ENCODE results near the gene TXLNB. TPM values are rescaled to one million over a fixed set of nuclear protein-coding genes. Genes with fewer than 3 reads are reported as not detected.

TXLNB gene
- polyA plus RNA-seq, 1 of the 3 experiments (the other 2 are of a cell fraction) = 0.12 TPM

DNA sequence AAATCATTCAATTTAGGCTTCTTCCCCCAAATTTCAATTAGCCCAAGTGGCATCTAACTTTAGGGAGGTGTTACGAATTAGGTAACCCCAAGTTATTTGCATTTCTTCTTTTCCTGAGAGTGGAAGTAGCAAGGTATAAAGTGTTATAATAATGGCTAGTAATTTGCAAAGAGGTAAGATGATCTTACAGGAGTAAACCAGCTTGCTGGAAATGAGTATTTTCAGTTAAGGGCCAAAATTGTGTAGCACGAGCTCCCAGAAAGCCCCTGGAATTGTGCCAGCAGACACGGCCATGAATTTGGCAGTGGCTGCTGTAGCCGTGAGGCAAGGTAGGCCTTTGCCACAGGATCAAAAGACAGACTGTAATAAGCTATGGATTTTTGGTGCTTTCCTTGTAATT lies 44.7 kb upstream of the TXLNB start:
- H3K4me1 ChIP-seq (ENCODE audit: control insufficient read depth in 1 of 2, insufficient read depth in 2 of 2, low read depth in 1 of 2, low read length in 1 of 2) = peaks cover 0 to 7% of the 10 kb centered on the region in 2 experiments; a peak in 1 of 4 replicates
- H3K27ac ChIP-seq (ENCODE audit: low read depth in 2 of 2, low read length in 1 of 2) = no peak overlapping the region
- TF ChIP-seq TCF12 (IDR thresholded peaks at IDR 0.05) (no peak), YY1 (IDR thresholded peaks at IDR 0.05; ENCODE audit: low read depth) (no peak), SIN3A (IDR thresholded peaks at IDR 0.05; ENCODE audit: borderline replicate concordance, low read depth, low read length) (no peak), GABPA (IDR thresholded peaks at IDR 0.05; ENCODE audit: low read depth) (no peak)
- TF ChIP-seq, protein P1, sequence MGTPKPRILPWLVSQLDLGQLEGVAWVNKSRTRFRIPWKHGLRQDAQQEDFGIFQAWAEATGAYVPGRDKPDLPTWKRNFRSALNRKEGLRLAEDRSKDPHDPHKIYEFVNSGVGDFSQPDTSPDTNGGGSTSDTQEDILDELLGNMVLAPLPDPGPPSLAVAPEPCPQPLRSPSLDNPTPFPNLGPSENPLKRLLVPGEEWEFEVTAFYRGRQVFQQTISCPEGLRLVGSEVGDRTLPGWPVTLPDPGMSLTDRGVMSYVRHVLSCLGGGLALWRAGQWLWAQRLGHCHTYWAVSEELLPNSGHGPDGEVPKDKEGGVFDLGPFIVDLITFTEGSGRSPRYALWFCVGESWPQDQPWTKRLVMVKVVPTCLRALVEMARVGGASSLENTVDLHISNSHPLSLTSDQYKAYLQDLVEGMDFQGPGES (IDR thresholded peaks at IDR 0.05; ENCODE audit: low read depth, low read length) = no peak
- TF ChIP-seq, protein P2, sequence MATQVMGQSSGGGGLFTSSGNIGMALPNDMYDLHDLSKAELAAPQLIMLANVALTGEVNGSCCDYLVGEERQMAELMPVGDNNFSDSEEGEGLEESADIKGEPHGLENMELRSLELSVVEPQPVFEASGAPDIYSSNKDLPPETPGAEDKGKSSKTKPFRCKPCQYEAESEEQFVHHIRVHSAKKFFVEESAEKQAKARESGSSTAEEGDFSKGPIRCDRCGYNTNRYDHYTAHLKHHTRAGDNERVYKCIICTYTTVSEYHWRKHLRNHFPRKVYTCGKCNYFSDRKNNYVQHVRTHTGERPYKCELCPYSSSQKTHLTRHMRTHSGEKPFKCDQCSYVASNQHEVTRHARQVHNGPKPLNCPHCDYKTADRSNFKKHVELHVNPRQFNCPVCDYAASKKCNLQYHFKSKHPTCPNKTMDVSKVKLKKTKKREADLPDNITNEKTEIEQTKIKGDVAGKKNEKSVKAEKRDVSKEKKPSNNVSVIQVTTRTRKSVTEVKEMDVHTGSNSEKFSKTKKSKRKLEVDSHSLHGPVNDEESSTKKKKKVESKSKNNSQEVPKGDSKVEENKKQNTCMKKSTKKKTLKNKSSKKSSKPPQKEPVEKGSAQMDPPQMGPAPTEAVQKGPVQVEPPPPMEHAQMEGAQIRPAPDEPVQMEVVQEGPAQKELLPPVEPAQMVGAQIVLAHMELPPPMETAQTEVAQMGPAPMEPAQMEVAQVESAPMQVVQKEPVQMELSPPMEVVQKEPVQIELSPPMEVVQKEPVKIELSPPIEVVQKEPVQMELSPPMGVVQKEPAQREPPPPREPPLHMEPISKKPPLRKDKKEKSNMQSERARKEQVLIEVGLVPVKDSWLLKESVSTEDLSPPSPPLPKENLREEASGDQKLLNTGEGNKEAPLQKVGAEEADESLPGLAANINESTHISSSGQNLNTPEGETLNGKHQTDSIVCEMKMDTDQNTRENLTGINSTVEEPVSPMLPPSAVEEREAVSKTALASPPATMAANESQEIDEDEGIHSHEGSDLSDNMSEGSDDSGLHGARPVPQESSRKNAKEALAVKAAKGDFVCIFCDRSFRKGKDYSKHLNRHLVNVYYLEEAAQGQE (IDR thresholded peaks at IDR 0.05; ENCODE audit: low read depth, low read length) = no peak
- H3K9ac ChIP-seq = no peak overlapping the region
- H2AFZ ChIP-seq (ENCODE audit: low read depth) = no peak overlapping the region
- H3F3A ChIP-seq (replicated peaks; ENCODE audit: insufficient read depth) = peaks cover 7% of the 10 kb centered on the region
- 36% methylated on average over 4 of the region's 4 CpGs for WGBS (ENCODE audit: low lambda C conversion rate)
- H4K20me1 ChIP-seq (ENCODE audit: insufficient read depth) = no peaks in the 10 kb centered on the region
- ChIA-PET CTCF (no interaction called here), POLR2A (no interaction called here)
- no peaks in the 10 kb centered on the region; the same call in 1 of the 2 replicates for H3K27me3 ChIP-seq (ENCODE audit: insufficient read depth)
- no peak overlapping the region for H3K4me2 ChIP-seq
- no peaks in the 10 kb centered on the region for H3K9me2 ChIP-seq
- no peaks in the 10 kb centered on the region for H3K79me2 ChIP-seq (ENCODE audit: insufficient read depth)
- DNase-seq = no peak
- no peaks in the 10 kb centered on the region for H3K9me3 ChIP-seq
- no peak overlapping the region for H3K4me3 ChIP-seq (ENCODE audit: low read depth in 2 of 2, low read length in 1 of 2)
- no peaks in the 10 kb centered on the region for H3K36me3 ChIP-seq (replicated peaks in 1 of 2; ENCODE audit: control insufficient read depth in 1 of 2, insufficient read depth in 2 of 2, low read length in 1 of 2)

DNA sequence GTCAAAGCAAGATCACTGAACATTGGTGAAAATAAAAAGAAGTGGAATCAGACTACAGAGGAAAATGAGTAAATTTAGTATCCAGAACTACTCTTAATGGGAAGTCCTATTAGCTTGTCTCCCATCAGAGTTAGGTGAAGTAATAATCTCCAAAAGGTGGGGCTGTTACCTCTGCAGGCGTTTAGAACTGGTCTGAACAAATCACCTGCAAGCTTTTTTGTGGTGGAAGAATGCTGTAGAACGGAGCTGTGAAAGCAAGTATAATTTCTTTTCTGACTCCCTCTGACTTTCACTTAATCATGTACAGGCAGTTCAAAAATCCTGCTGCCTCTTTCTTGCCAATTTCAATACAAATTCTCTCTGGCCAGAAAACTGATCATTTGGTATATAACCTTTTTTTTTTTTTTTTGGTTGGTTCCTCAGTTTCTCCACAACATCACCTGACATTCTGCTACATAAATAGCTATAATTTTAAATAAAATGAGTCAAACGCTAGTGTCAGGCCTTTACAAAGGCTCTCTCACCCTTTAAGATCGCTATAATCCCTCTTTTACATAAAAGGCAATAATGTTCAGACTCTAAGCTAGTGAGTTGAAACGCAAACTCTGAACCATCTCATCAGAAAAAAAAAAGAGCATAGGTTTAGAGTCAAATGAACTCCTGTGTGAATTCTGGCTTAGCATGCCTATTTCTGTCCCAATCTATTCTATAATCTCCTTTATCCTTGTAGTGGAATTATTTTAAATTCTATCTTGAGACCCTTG lies 43.8 kb upstream of the TXLNB start:
- H3K9me3 ChIP-seq = no peaks in the 10 kb centered on the region
- H3K4me3 ChIP-seq (ENCODE audit: low read depth in 2 of 2, low read length in 1 of 2) = no peak overlapping the region
- H3K4me1 ChIP-seq (ENCODE audit: control insufficient read depth in 1 of 2, insufficient read depth in 2 of 2, low read depth in 1 of 2, low read length in 1 of 2) = peaks cover 0 to 7% of the 10 kb centered on the region in 2 experiments; a peak in 1 of 4 replicates
- no peaks in the 10 kb centered on the region for H3K79me2 ChIP-seq (ENCODE audit: insufficient read depth)
- no peak overlapping the region for H3K9ac ChIP-seq
- H2AFZ ChIP-seq (ENCODE audit: low read depth) = peak overlapping the region; percentile 72
- ChIA-PET POLR2A (no interaction called here), CTCF (no interaction called here)
- H3F3A ChIP-seq (replicated peaks; ENCODE audit: insufficient read depth) = peaks cover 7% of the 10 kb centered on the region
- no peaks in the 10 kb centered on the region for H3K9me2 ChIP-seq
- DNase-seq = no peak
- 19% methylated on average over 5 of the region's 5 CpGs for WGBS (ENCODE audit: low lambda C conversion rate)
- no peak overlapping the region; the same call in 1 of the 2 replicates for H3K4me2 ChIP-seq
- no peaks in the 10 kb centered on the region for H3K36me3 ChIP-seq (replicated peaks in 1 of 2; ENCODE audit: control insufficient read depth in 1 of 2, insufficient read depth in 2 of 2, low read length in 1 of 2)
- no peaks in the 10 kb centered on the region for H4K20me1 ChIP-seq (ENCODE audit: insufficient read depth)
- H3K27me3 ChIP-seq (ENCODE audit: insufficient read depth) = no peaks in the 10 kb centered on the region; the same call in 1 of the 2 replicates
- H3K27ac ChIP-seq (ENCODE audit: low read depth in 2 of 2, low read length in 1 of 2) = peak overlapping the region in 1 of 2 experiments; percentile 55; a peak in 2 of 4 replicates
- TF ChIP-seq, protein P3, sequence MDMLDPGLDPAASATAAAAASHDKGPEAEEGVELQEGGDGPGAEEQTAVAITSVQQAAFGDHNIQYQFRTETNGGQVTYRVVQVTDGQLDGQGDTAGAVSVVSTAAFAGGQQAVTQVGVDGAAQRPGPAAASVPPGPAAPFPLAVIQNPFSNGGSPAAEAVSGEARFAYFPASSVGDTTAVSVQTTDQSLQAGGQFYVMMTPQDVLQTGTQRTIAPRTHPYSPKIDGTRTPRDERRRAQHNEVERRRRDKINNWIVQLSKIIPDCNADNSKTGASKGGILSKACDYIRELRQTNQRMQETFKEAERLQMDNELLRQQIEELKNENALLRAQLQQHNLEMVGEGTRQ (IDR thresholded peaks at IDR 0.05; ENCODE audit: borderline replicate concordance, low read depth, low read length) = no peak
- TF ChIP-seq TAF1 (IDR thresholded peaks at IDR 0.05; ENCODE audit: borderline replicate concordance, low read depth, low read length) (no peak), YY1 (IDR thresholded peaks at IDR 0.05; ENCODE audit: low read depth) (no peak), RFX5 (IDR thresholded peaks at IDR 0.05; ENCODE audit: low read length) (no peak), EZH2phosphoT487 (IDR thresholded peaks at IDR 0.05; ENCODE audit: borderline replicate concordance, low read depth) (no peak), EP300 (IDR thresholded peaks at IDR 0.05; ENCODE audit: borderline replicate concordance in 1 of 2, low read depth in 1 of 2, low read length in 1 of 2) (no peak), NFIC (IDR thresholded peaks at IDR 0.05; ENCODE audit: borderline replicate concordance) (no peak), JUND (IDR thresholded peaks at IDR 0.05) (no peak), FOXJ3 (CRISPR knock-in tag; IDR thresholded peaks at IDR 0.05) (no peak), RAD21 (IDR thresholded peaks at IDR 0.05; ENCODE audit: low read length) (no peak)
- TF ChIP-seq, protein P4, sequence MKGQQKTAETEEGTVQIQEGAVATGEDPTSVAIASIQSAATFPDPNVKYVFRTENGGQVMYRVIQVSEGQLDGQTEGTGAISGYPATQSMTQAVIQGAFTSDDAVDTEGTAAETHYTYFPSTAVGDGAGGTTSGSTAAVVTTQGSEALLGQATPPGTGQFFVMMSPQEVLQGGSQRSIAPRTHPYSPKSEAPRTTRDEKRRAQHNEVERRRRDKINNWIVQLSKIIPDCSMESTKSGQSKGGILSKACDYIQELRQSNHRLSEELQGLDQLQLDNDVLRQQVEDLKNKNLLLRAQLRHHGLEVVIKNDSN (IDR thresholded peaks at IDR 0.05; ENCODE audit: borderline replicate concordance, low read depth) = no peak
- TF ChIP-seq, protein P5, sequence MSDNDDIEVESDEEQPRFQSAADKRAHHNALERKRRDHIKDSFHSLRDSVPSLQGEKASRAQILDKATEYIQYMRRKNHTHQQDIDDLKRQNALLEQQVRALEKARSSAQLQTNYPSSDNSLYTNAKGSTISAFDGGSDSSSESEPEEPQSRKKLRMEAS (IDR thresholded peaks at IDR 0.05; ENCODE audit: low read depth) = no peak
- TF ChIP-seq, protein P6, sequence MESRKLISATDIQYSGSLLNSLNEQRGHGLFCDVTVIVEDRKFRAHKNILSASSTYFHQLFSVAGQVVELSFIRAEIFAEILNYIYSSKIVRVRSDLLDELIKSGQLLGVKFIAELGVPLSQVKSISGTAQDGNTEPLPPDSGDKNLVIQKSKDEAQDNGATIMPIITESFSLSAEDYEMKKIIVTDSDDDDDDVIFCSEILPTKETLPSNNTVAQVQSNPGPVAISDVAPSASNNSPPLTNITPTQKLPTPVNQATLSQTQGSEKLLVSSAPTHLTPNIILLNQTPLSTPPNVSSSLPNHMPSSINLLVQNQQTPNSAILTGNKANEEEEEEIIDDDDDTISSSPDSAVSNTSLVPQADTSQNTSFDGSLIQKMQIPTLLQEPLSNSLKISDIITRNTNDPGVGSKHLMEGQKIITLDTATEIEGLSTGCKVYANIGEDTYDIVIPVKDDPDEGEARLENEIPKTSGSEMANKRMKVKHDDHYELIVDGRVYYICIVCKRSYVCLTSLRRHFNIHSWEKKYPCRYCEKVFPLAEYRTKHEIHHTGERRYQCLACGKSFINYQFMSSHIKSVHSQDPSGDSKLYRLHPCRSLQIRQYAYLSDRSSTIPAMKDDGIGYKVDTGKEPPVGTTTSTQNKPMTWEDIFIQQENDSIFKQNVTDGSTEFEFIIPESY (IDR thresholded peaks at IDR 0.05; ENCODE audit: borderline replicate concordance, low read depth) = no peak
